Vagina (tissue), 2 donors: Measurements from ENCODE around the gene NRG3.

ENCODE experiments used
- POLR2AphosphoS5 ChIP-seq, 2 donors: sonication (generic); formaldehyde crosslinking; IDR thresholded peaks; one replicate each; pipeline ENCODE4 v1.9.0; 2017; ENCODE audit warnings: antibody characterized with exemption in 2 of 2, mild to moderate bottlenecking in 2 of 2, low read depth in 1 of 2; ENCODE audit not compliant: insufficient read depth in 1 of 2
- TF ChIP-seq, protein P1 (sequence below), 3 experiments: fragments of 450-650 bp in 2 of 3; fragments of 200-600 bp in 1 of 3; sonication (generic) in 1 of 3; IDR thresholded peaks; one replicate each; pipeline ENCODE4 v1.5.1; 2017 to 2019; ENCODE audit warnings: antibody characterized with exemption in 3 of 3, mild to moderate bottlenecking in 2 of 3, moderate library complexity in 2 of 3

DNA sequence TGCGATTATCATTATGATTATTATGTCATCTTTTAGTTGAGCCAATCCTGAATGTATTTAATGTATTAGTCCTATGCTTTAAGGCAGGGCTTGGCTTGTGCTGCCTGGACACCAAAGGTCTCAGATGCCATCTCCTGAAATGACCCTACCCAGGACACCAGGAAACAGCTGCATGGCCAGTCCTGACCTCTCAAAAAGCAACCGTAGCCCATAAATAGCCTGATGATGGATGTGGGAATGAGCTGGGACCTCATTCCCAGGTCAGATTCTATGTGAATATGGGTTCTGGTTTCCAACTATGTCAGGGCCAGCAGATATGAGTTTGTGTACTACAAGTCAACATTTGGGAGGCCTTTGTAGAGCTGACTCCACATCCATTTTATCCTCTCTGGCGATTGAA, 438.4 kb downstream of the NRG3 start:
- TF ChIP-seq, protein P1, sequence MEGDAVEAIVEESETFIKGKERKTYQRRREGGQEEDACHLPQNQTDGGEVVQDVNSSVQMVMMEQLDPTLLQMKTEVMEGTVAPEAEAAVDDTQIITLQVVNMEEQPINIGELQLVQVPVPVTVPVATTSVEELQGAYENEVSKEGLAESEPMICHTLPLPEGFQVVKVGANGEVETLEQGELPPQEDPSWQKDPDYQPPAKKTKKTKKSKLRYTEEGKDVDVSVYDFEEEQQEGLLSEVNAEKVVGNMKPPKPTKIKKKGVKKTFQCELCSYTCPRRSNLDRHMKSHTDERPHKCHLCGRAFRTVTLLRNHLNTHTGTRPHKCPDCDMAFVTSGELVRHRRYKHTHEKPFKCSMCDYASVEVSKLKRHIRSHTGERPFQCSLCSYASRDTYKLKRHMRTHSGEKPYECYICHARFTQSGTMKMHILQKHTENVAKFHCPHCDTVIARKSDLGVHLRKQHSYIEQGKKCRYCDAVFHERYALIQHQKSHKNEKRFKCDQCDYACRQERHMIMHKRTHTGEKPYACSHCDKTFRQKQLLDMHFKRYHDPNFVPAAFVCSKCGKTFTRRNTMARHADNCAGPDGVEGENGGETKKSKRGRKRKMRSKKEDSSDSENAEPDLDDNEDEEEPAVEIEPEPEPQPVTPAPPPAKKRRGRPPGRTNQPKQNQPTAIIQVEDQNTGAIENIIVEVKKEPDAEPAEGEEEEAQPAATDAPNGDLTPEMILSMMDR (IDR thresholded peaks at IDR 0.05), result no peak
- TF ChIP-seq POLR2AphosphoS5 (IDR thresholded peaks at IDR 0.05; ENCODE audit: insufficient read depth in 1 of 2, low read depth in 1 of 2), result no peak
